ENCODE data around the gene TCHP. TPM values are rescaled to one million over a fixed set of nuclear protein-coding genes. Genes with fewer than 3 reads are reported as not detected.

TCHP gene
- total RNA-seq, 2 experiments from 2014 or later: 13.3 to 29.8 TPM

DNA sequence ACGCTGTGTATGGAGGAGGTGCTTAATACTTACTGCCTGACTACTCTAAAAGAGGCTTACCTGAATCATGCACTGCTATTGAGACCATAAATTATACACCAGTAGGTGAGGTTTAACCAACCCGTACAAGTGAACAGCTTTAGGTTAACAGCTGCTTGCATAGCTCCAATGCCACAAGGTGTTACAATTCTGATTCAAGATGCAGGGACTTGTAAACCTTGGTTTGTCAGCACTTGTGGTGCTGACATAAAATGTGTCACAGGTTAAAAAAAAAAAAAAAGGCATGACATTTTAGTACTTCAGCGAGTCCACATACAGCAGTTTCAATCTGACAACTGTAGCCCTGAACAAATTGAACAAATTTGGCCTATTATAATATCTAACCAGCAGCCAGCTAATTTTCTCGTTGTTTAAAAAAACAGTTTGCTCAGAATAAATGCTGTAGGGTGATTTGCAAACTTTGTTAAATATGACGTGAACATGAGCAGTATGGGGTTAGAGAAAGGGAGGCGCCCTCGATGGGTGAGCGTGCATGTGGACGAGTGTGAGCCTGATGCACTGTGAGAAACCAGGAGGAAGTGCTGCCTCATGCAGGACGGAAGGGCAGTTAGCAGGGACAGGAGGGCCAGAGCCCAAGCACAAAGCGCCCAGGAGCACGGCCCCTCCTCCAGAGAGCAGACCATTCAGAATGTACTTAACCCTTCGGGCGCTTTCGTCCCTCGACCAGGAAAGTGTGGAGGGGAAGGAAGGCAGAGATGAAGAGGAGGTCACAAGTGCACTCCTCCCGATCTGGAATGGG lies 44.7 kb downstream of the TCHP start:
- CTCF ChIA-PET (ENCODE audit: unreplicated experiment): no interaction called here
- H2AFZ ChIP-seq (ENCODE audit: low read length): no peak overlapping the region

DNA sequence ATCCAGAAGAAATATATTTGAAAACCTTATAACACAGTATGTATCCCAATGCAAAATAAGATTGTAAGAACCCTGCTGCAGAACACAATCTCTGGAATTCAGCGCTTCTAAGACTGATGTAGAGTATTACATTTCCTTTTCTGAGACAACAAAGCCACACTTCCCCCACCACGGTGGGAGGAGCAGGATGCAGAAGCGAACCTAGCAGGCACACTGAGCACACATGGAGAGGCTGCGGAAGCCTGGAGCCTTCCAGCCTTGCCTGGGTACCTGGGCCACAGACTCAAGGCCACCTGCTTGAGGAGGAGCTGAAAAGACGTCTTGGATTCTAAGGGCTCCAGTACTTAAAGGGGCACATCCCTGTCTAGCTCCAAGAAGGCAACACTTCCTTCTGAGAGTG lies 46.4 kb downstream of the TCHP start:
- Histone ChIP-seq H3K79me2 (ENCODE audit: insufficient read depth, low read depth, low read length) (no peaks in the 10 kb centered on the region), H3K4me2 (ENCODE audit: low read length) (no peak overlapping the region), H3K27ac (ENCODE audit: low read depth, low read length, poor library complexity, severe bottlenecking) (no peak overlapping the region), H3K4me1 (ENCODE audit: insufficient read depth, low read length, poor library complexity, severe bottlenecking) (peaks cover 10% of the 10 kb centered on the region), H3K9me3 (ENCODE audit: low read length) (no peaks in the 10 kb centered on the region), H2AFZ (ENCODE audit: low read length) (no peak overlapping the region), H4K20me1 (ENCODE audit: insufficient read depth, low read length) (no peaks in the 10 kb centered on the region), H3K4me3 (ENCODE audit: low read depth, low read length, poor library complexity, severe bottlenecking) (no peak overlapping the region), H3K36me3 (ENCODE audit: insufficient read depth, low read length) (peaks cover 96% of the 10 kb centered on the region), H3K9me2 (ENCODE audit: insufficient read depth, low read length) (no peaks in the 10 kb centered on the region)
- no peak for DNase-seq (ENCODE audit: low spot score)
- ChIA-PET POLR2A (no interaction called here), CTCF (ENCODE audit: unreplicated experiment) (no interaction called here)
- no TSS peak for BruUV-seq (replicated peaks)
- intact Hi-C loops (cut with micrococcal nuclease; ENCODE audit: unreplicated experiment): loop anchor here (5.0 kb wide), 1 partner anchor 36 kb away; no protein-coding TSS in a partner anchor
- TF ChIP-seq, protein P1, sequence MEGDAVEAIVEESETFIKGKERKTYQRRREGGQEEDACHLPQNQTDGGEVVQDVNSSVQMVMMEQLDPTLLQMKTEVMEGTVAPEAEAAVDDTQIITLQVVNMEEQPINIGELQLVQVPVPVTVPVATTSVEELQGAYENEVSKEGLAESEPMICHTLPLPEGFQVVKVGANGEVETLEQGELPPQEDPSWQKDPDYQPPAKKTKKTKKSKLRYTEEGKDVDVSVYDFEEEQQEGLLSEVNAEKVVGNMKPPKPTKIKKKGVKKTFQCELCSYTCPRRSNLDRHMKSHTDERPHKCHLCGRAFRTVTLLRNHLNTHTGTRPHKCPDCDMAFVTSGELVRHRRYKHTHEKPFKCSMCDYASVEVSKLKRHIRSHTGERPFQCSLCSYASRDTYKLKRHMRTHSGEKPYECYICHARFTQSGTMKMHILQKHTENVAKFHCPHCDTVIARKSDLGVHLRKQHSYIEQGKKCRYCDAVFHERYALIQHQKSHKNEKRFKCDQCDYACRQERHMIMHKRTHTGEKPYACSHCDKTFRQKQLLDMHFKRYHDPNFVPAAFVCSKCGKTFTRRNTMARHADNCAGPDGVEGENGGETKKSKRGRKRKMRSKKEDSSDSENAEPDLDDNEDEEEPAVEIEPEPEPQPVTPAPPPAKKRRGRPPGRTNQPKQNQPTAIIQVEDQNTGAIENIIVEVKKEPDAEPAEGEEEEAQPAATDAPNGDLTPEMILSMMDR (conservative IDR thresholded peaks at IDR 0.05; ENCODE audit: low read length): no peak
- no peak for TF ChIP-seq EZH2phosphoT487 (IDR thresholded peaks at IDR 0.05; ENCODE audit: borderline replicate concordance, low read depth, low read length)

More for the DNA sequence above, 44.7 kb downstream of the TCHP start:
- intact Hi-C loops (cut with micrococcal nuclease; ENCODE audit: unreplicated experiment): loop anchor here (5.0 kb wide), 1 partner anchor 38 kb away; no protein-coding TSS in a partner anchor
- no peak overlapping the region for H3K4me3 ChIP-seq (ENCODE audit: low read depth, low read length, poor library complexity, severe bottlenecking)
- no peaks in the 10 kb centered on the region for H3K79me2 ChIP-seq (ENCODE audit: insufficient read depth, low read depth, low read length)
- peaks cover 95% of the 10 kb centered on the region for H3K36me3 ChIP-seq (ENCODE audit: insufficient read depth, low read length)
- BruUV-seq (replicated peaks): TSS peak; percentile 23
- POLR2A ChIA-PET: interaction anchor here (1.0 kb wide), 1 partner anchor 49 kb away, joined by 4 read pairs; no protein-coding TSS in a partner anchor
- H3K4me2 ChIP-seq (ENCODE audit: low read length): no peak overlapping the region
- no peaks in the 10 kb centered on the region for H4K20me1 ChIP-seq (ENCODE audit: insufficient read depth, low read length)
- peaks cover 10% of the 10 kb centered on the region for H3K4me1 ChIP-seq (ENCODE audit: insufficient read depth, low read length, poor library complexity, severe bottlenecking)
- no peaks in the 10 kb centered on the region for H3K9me3 ChIP-seq (ENCODE audit: low read length)
- no peak overlapping the region for H3K27ac ChIP-seq (ENCODE audit: low read depth, low read length, poor library complexity, severe bottlenecking)
- H3K9me2 ChIP-seq (ENCODE audit: insufficient read depth, low read length): no peaks in the 10 kb centered on the region
- no peak for TF ChIP-seq EZH2phosphoT487 (IDR thresholded peaks at IDR 0.05; ENCODE audit: borderline replicate concordance, low read depth, low read length)
- TF ChIP-seq, protein P1 (conservative IDR thresholded peaks at IDR 0.05; ENCODE audit: low read length): no peak
- DNase-seq (ENCODE audit: low spot score): no peak

DNA sequence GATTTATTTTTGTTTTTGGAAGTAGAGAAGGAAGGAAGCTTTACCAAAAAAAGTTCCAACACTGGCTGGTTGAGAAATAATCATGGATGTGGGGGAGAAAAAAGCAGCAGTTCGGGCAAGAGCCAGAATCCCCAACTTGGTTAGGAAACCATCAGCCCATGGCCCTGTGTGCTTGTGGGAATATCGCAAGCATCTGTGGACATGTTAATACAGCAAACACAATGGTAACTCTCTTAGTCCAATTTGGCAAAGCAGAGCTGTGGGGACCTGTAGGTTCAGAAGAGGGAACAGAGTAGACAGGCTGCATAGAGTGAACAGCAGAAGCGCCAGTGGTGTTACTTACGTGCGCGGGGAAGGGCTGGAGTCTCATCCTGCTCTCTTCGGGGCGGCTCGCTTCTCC lies 46.8 kb downstream of the TCHP start:
- DNase-seq (ENCODE audit: low spot score): no peak
- Histone ChIP-seq H3K79me2 (ENCODE audit: insufficient read depth, low read depth, low read length) (no peaks in the 10 kb centered on the region), H3K4me3 (ENCODE audit: low read depth, low read length, poor library complexity, severe bottlenecking) (no peak overlapping the region), H3K4me2 (ENCODE audit: low read length) (no peak overlapping the region), H2AFZ (ENCODE audit: low read length) (no peak overlapping the region), H3K9me2 (ENCODE audit: insufficient read depth, low read length) (no peaks in the 10 kb centered on the region), H3K27ac (ENCODE audit: low read depth, low read length, poor library complexity, severe bottlenecking) (no peak overlapping the region), H3K36me3 (ENCODE audit: insufficient read depth, low read length) (peaks cover 97% of the 10 kb centered on the region), H4K20me1 (ENCODE audit: insufficient read depth, low read length) (no peaks in the 10 kb centered on the region), H3K9me3 (ENCODE audit: low read length) (no peaks in the 10 kb centered on the region), H3K4me1 (ENCODE audit: insufficient read depth, low read length, poor library complexity, severe bottlenecking) (peaks cover 7% of the 10 kb centered on the region)
- intact Hi-C loops (cut with micrococcal nuclease; ENCODE audit: unreplicated experiment): loop anchor here (5.0 kb wide), 1 partner anchor 35 kb away; no protein-coding TSS in a partner anchor
- ChIA-PET CTCF (ENCODE audit: unreplicated experiment) (no interaction called here), POLR2A (no interaction called here)
- no peak for TF ChIP-seq EZH2phosphoT487 (IDR thresholded peaks at IDR 0.05; ENCODE audit: borderline replicate concordance, low read depth, low read length)
- TF ChIP-seq, protein P1 (conservative IDR thresholded peaks at IDR 0.05; ENCODE audit: low read length): no peak
- BruUV-seq (replicated peaks): no TSS peak
